Measurements from ENCODE around the gene TSC1.
"Not testable (repeated sequence)": the region's sequence is repeated elsewhere in the genome, so short reads cannot be mapped to it uniquely, and the experiment has no call there.

TSC1 gene

GRCh38 chr9:132975961-132976360, 31.5 kb upstream of the TSC1 start:
- no peak for DNase-seq

GRCh38 chr9:132973713-132974112, 29.3 kb upstream of the TSC1 start:
- DNase-seq: no peak

- DNase-seq: no peak
Observed at GRCh38 chr9:132973166-132973565, 28.8 kb upstream of the TSC1 start.

DNA sequence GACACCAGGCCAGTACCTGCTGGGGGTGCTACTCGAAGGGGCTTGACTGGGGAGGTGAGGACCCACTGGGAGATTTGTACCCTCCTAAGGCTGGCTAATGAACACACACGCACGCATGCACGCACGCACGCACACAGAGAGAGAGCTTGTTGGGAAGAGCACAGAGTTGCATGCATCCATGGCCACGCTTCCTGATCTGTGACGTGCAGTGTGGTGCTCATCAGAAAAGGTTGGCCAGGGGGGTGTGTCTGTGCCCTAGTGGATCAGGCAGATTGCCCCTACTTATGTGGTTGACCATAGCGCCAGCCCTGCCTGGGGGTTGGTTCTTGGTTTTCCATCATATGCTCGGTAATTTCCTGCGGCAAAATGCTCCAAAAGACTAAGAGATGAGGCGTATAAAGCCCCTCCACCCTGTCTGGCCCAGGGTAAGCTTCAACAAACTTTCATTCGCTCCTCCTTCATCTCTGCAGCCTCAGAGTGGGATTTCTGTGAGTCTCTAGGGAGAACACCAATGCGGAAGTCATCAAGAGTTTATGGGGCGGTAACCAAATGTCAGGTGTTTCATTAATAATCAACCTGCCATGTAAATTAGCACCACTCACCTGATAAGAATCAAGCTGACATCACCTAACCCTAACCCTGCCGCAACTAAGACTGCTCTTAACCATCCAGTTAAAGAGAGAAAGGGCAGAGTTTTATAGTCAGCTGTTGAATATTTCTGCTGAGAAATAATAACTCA, 26.1 kb upstream of the TSC1 start:
- DNase-seq: no peak

DNA sequence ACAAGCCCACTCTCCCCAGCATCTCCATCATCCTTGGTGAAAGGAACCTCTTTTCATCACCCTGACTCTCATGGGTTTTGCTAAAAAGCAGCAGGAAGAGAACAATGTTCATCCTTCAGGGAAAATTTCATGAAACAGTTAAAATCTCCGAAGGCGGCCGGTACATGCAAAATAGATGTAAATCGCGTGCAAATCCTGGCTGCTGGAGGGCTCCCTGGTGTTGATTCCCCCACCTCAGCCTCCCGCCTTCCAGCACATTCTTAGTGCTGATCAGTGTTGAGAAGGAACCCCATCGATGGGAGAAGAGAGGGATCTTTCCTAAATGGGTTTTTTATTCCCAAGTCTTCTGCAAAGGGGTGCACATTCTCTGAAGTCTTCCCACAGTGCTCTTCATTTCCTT, 25.4 kb upstream of the TSC1 start:
- DNase-seq: no peak

- not testable (repeated sequence) for DNase-seq
Observed at GRCh38 chr9:132967908-132968307, 23.5 kb upstream of the TSC1 start.

DNA sequence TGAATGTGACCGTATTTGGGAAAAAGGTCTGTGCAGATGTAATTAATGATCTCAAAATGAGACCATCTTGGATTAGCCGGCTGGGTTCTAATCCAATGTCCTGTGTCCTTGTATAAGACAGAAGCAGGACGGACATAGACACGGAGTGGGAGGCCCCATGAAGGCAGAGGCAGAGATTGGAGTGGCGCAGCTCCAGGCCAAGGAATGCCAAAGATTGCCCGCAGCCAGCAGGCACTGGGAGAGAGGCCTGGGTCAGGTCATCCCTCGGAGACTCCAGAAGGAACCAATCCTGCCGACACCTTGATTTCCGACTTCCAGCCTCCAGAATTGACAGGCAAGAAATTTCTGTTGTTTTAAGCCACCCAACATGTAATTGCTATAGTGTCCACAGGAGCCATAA, 21.1 kb upstream of the TSC1 start:
- no peak for DNase-seq

GRCh38 chr9:132961002-132961401, 16.6 kb upstream of the TSC1 start:
- no peak for DNase-seq

GRCh38 chr9:132957805-132958204, 13.4 kb upstream of the TSC1 start:
- DNase-seq: no peak

DNA sequence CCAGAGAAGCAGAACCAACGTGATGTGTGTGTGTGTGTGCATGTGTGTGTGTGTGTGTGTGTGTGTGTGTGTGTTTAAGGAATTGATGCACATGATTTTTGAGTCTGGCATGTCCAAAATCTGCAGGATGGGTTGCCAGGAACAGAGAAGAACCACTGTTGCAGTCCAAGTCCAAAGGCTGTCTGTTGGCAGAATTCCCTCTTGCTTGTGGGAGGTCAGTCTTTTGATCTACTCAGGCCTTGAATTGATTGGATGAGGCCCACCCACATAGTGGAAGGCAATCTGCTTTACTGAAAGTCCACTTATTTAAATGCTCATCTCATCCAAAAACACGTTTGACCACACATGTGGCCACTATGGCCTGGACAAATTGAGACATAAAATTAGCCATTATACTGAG, 11.4 kb upstream of the TSC1 start:
- DNase-seq: no peak

GRCh38 chr9:132955123-132955522, 10.7 kb upstream of the TSC1 start:
- DNase-seq: no peak

DNA sequence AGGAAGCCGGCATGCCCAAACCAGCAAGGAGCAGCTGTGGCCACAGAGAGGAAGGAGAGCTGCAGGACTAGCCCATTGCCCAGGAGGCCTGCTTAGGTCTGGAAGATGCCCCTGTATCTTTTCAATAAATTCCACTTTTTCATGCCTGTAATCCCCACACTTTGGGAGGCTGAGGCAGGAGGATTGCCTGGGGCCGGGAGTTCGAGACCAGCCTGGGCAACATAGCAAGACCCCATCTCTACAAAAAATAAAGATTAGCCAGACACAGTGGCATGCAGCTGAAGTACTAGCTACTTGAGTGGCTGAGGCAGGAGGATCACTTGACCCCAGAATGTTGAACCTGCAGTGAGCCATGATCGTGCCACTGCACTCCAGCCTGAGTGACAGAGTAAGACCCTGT, 5.3 kb upstream of the TSC1 start:
- DNase-seq: no peak

GRCh38 chr9:132948482-132949050, 4.2 kb upstream of the TSC1 start:
- no peak for DNase-seq

DNA sequence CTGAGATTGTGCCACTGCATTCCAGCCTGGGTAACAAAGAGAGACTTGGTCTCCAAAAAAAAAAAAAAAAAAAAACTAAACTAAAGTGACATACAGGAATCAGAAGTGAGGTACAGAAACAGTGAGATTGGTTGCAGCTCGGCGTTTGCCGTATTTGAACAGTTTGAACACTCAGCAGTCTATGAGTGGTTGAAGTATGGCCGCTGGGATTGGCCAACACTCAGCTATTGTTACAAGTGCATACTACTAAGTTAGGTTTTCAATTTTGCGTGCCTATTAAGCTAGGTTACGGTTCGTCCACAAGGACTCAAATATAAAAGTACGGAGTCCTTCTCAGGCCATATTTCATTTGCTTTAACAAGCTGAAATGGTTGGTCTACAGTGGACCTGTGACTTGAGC, 3.3 kb upstream of the TSC1 start:
- no peak for DNase-seq

GRCh38 chr9:132946631-132947295, 2.3 kb upstream of the TSC1 start:
- no peak for DNase-seq

GRCh38 chr9:132946211-132946610, 1.8 kb upstream of the TSC1 start:
- DNase-seq: no peak

DNA sequence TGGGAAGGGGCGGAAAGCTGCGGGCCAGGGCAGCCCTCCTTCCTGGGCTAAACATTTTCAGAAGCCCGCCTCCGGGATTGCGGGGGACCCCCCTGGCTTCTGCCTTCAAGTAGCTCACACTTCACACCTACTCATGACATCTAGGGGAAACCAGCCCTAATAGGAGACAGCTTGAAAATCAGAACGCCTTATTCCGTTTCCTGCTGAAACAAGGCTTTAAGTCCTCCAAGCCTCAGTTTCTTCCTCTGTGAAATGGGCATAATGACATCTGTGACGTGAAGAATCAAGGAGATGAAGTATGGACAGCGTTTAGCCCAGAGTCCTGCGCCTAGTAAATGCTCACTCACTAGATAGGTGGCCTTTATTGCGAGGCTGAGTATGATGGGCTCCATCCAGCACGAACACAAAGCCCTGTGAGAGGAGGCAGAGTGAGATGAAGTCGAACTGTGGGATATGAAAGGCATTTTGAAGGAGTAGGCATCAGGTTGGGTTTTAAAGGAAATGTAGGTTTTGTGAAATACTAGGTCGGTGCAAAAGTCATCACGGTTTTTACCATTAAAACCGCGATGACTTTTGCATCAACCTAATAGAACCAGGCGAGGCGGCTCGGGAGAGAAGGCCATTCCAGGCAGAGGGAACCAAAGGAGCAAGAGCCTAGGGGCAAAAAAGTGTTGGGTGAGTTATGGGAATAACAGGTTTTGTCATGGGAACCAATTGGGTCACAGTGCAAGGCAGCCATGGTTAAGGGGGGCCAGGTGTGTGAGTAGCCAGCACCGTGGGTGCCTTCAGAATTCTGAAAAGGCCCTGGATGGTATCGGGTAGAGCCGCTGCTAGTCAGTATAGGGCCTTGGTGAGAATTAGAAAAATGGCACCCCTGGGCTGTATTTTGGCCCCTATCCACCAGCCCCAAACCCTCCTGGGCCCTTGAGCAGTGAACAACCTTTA, 1.0 kb upstream of the TSC1 start:
- no peak for DNase-seq

- DNase-seq: peak; percentile 9
Observed at GRCh38 chr9:132943651-132944293, 644 bp downstream of the TSC1 start.

DNA sequence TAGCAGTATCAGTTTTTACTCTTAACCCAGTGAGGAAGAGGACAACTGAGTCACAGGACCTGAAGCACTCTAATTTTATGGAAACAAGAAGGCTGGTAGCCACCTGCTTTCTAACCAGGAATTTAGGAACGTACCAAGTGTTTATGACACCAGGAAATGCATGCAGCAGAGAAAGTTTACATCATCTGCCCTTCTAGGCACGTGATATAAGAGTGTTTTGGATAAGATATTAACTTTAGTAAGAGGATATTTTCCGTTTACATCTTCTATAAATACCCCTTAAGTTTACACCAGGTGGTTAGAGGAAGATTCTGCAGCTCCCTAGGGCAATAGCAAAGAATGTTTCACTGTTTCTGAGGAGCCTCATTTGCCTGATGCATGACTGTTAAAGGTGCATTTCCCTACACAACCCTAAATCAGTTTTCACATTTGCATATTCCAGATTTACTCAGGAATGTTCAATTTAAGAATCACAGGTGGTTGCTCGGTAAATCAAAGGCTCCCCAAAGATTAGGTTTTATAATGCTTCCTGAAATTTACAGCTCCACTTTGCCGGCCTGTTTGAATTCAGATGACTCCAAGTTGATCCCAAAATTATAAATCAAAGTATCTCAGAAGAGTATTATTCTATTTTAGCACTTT, 1.8 kb downstream of the TSC1 start:
- peak; percentile 3 for DNase-seq

- no peak for DNase-seq
Observed at GRCh38 chr9:132939169-132939568, 5.2 kb downstream of the TSC1 start.

- DNase-seq: no peak
Observed at GRCh38 chr9:132937463-132937901, 6.9 kb downstream of the TSC1 start.

- DNase-seq: no peak
Observed at GRCh38 chr9:132935026-132935425, 9.4 kb downstream of the TSC1 start.
